Panc1 (cell line): Measurements from ENCODE around the gene PRKAG3. TPM values are rescaled to one million over a fixed set of nuclear protein-coding genes. Genes with fewer than 3 reads are reported as not detected.

Experiments
- ATAC-seq: fragments of 200-7000 bp; cut with Tn5 transposase; 2 replicates; pipeline ENCODE4 v1.9.1; 2020; ENCODE audit warnings: mild to moderate bottlenecking, moderate library complexity
- BruUV-seq: library from RNA; stranded (reverse); fragments of 400-500 nt; replicated peaks from 2 replicates; lab custom pipeline; 2021; lab: Mats Ljungman, UMichigan
- CTCF ChIA-PET: fragments of 300-600 bp; sonication (Branson Sonifier 250); formaldehyde crosslinking; loops from one replicate; lab custom pipeline; 2022; ENCODE audit warnings: antibody characterized with exemption; lab: Charles Lee
- POLR2A ChIA-PET: fragments of 300-600 bp; sonication (Branson Sonifier 250); formaldehyde crosslinking; loops from one replicate; lab custom pipeline; 2022; ENCODE audit warnings: antibody characterized with exemption; lab: Charles Lee
- DNase-seq: peaks from one replicate; pipeline ENCODE4 v3.0.0-alpha.2; 2010; ENCODE audit warnings: low read depth, low spot score
- H3K27ac ChIP-seq: 2 replicates; pipeline ENCODE4 v1.5.1; 2011; ENCODE audit warnings: mild to moderate bottlenecking, low read length, inconsistent platforms
- H3K27me3 ChIP-seq: fragments of 200-500 bp; sonication (Bioruptor generic); 2 replicates; pipeline ENCODE4 v1.6.0; 2014; ENCODE audit warnings: low read length, inconsistent platforms; ENCODE audit not compliant: control insufficient read depth, insufficient read depth
- H3K36me3 ChIP-seq: fragments of 200-500 bp; sonication (Bioruptor generic); 2 replicates; pipeline ENCODE4 v1.5.1; 2014; ENCODE audit warnings: inconsistent platforms, mild to moderate bottlenecking, low read length, moderate library complexity; ENCODE audit not compliant: control insufficient read depth, insufficient read depth
- H3K4me1 ChIP-seq: 2 replicates; pipeline ENCODE4 v1.5.1; 2011; ENCODE audit warnings: inconsistent platforms, mild to moderate bottlenecking, low read length, moderate library complexity; ENCODE audit not compliant: control insufficient read depth, insufficient read depth
- H3K4me3 ChIP-seq, 2 experiments: 2 replicates each; pipeline ENCODE4 v1.5.1; 2011 to 2012; ENCODE audit warnings: low read depth in 2 of 2, low read length in 2 of 2, mild to moderate bottlenecking in 2 of 2, inconsistent platforms in 1 of 2, moderate library complexity in 1 of 2
- H3K9me3 ChIP-seq: fragments of 200-500 bp; sonication (Bioruptor generic); 2 replicates; pipeline ENCODE4 v1.5.1; 2014; ENCODE audit warnings: low read depth, mild to moderate bottlenecking, inconsistent platforms, low read length, moderate library complexity; ENCODE audit not compliant: control insufficient read depth, insufficient read depth
- CTCF ChIP-seq: fragments of 450-650 bp; IDR thresholded peaks from 2 replicates; pipeline ENCODE4 v1.5.1; 2017; ENCODE audit warnings: mild to moderate bottlenecking
- POLR2AphosphoS5 ChIP-seq: IDR thresholded peaks from 2 replicates; pipeline ENCODE4 v1.6.1; 2012; ENCODE audit warnings: mild to moderate bottlenecking, low read depth, low read length, moderate library complexity
- REST ChIP-seq, 2 experiments: IDR thresholded peaks; 2 replicates each; pipeline ENCODE4 v1.6.1; 2011 to 2012; ENCODE audit warnings: low read depth in 2 of 2, control low read depth in 1 of 2, low read length in 1 of 2, mild to moderate bottlenecking in 1 of 2, moderate library complexity in 1 of 2; ENCODE audit not compliant: insufficient read depth in 1 of 2
- SIN3A ChIP-seq: IDR thresholded peaks from 2 replicates; pipeline ENCODE4 v1.6.1; 2012; ENCODE audit warnings: low read depth, mild to moderate bottlenecking, low read length, moderate library complexity, borderline replicate concordance; ENCODE audit not compliant: insufficient read depth
- TCF7L2 ChIP-seq: IDR thresholded peaks from 2 replicates; pipeline ENCODE4 v1.6.1; 2011; ENCODE audit warnings: mild to moderate bottlenecking, low read depth, low read length, inconsistent platforms
- in situ Hi-C: cut with HindIII; loops from 2 replicates; pipeline ENCODE4 v1.10.0; 2016; ENCODE audit warnings: low sequenced_read_pairs, low pct_unique_long_range_greater_than_20kb
- intact Hi-C: fragments of 100-400 bp; cut with micrococcal nuclease; formaldehyde crosslinking; loops from one replicate; pipeline ENCODE4 v1.10.0; 2022; ENCODE audit not compliant: unreplicated experiment
- total RNA-seq: library from RNA; stranded (reverse); gene quantifications from one replicate; pipeline ENCODE4 v1.2.1, GENCODE V29; 2021; ENCODE audit not compliant: unreplicated experiment

The PRKAG3 gene
- total RNA-seq, 1 experiment from 2014 or later = not detected

GRCh38 chr2:218786133-218786532 is 45.5 kb downstream of the PRKAG3 start:
- TF ChIP-seq TCF7L2 (no peak), POLR2AphosphoS5 (no peak), SIN3A (no peak), CTCF (no peak), REST (IDR thresholded peaks at IDR 0.05; ENCODE audit: insufficient read depth in 1 of 2, low read depth in 2 of 2, low read length in 1 of 2) (no peak)
- H3K4me3 ChIP-seq = no peak overlapping the region
- intact Hi-C loops (no loop called here), in situ Hi-C loops (no loop called here)
- H3K36me3 ChIP-seq = no peaks in the 10 kb centered on the region
- H3K27me3 ChIP-seq = no peaks in the 10 kb centered on the region
- no TSS peak for BruUV-seq
- H3K27ac ChIP-seq = no peak overlapping the region
- ATAC-seq (no peak), DNase-seq (no peak)
- H3K4me1 ChIP-seq = peaks cover 4% of the 10 kb centered on the region
- CTCF ChIA-PET = no interaction called here
- POLR2A ChIA-PET = no interaction called here
- no peaks in the 10 kb centered on the region for H3K9me3 ChIP-seq

- no TSS peak for BruUV-seq
- Histone ChIP-seq H3K36me3 (no peaks in the 10 kb centered on the region), H3K27me3 (no peaks in the 10 kb centered on the region), H3K4me1 (peaks cover 6% of the 10 kb centered on the region), H3K9me3 (no peaks in the 10 kb centered on the region), H3K27ac (no peak overlapping the region), H3K4me3 (no peak overlapping the region)
- no peak for ATAC-seq
- in situ Hi-C loops = no loop called here
- CTCF ChIA-PET = no interaction called here
- POLR2A ChIA-PET = no interaction called here
- TF ChIP-seq TCF7L2 (no peak), CTCF (no peak), POLR2AphosphoS5 (no peak), SIN3A (no peak), REST (IDR thresholded peaks at IDR 0.05; ENCODE audit: insufficient read depth in 1 of 2, low read depth in 2 of 2, low read length in 1 of 2) (no peak)
- intact Hi-C loops = no loop called here
- no peak for DNase-seq
These were observed 46.5 kb downstream of the PRKAG3 start for GRCh38 chr2:218785103-218785502.
